Measurements from ENCODE around the gene IPPK.
"Not testable (repeated sequence)": the region's sequence is repeated elsewhere in the genome, so short reads cannot be mapped to it uniquely, and the experiment has no call there.

IPPK gene

DNA sequence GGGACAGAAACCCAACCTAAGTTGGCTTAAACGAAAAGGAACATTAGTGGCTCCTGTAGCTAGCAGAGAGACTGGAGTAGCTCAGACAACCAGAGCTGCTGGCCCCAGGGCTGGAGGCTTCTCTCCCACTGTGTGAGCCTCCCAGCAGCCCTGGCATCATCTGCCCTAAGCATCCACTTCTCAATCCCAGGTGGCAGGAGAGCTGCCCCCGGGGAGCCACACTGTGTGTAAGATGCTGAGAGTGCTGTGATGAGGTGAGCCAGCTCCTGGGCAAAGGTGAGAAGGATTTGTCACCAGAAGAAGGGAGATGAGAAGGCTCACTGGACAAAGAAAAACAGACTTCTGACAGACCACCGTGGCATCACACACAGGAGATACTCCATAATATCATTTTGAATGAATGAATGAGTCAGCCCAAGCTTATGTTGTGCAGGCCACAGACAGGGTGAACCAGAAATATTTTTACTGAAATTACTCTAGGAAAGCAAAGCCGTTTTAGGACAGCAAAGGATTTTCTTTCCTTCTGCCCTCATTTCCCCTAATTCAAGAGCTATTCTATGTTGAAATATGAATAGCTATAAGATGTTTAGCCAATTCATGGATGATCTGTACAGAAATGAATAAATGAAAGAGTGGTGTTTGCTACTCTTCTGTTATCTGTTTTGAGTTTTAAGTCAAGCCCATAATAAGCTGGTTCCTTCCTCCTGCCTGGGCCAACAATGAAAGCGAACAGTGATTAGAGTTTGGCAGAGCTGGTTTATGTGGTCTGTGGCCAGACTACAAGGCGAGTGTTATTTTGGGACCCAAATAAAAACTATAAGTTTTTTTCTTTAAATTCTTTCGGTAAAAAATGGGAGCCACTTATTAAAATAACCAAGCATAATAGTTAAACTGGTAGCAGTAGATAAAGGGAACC lies 76.7 kb downstream of the IPPK start:
- no peak for DNase-seq (ENCODE audit: low read depth)

GRCh38 chr9:92592537-92592936 lies 77.4 kb downstream of the IPPK start:
- DNase-seq (ENCODE audit: low read depth) = no peak

DNA sequence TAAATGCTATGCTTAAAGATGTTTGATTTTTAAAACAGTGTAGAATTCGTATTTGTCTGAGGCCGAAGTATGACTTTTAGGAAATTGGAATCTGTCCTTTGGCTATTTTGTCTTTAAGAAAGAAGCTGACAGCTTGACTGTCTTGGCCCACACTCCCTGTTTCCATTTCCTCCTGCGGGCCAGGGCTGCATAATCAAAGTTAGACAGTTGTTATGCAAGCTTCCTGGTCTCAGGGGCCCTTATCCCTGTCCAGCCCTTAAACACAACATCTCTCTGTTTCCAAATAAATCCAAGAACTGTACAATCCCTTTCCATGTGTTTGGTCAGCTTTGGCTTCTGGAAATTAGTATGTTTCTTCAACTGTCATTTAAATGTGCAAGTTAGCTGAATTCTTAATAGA lies 79.6 kb downstream of the IPPK start:
- no peak for DNase-seq (ENCODE audit: low read depth)

- DNase-seq (ENCODE audit: low read depth) = no peak
Observed at GRCh38 chr9:92589923-92590322, 80.0 kb downstream of the IPPK start.

DNA sequence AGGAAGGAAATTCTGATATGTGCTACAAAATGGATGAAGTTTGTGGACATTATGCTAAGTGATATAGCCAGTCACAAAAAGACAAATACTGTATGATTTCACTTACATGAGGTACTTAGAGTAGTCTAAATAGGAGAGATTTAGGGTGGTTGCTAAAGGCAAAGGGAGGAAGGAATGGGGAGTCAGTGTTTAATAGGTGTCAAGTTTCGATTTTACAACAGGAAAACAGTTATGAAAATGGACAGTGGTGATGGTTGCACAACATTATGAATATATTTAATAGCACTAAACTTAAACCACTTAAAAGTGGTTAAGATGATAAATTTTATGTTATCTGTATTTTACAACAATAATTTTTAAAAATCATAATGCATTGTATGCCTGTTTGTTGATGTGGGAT lies 93.8 kb downstream of the IPPK start:
- no peak for DNase-seq (ENCODE audit: low read depth)

- DNase-seq (ENCODE audit: low read depth) = not testable (repeated sequence)
Observed at GRCh38 chr9:92573612-92574011, 96.3 kb downstream of the IPPK start.

- not testable (repeated sequence) for DNase-seq (ENCODE audit: low read depth)
Observed at GRCh38 chr9:92571871-92572270, 98.1 kb downstream of the IPPK start.

GRCh38 chr9:92564982-92565381 lies 104.9 kb downstream of the IPPK start:
- no peak for DNase-seq (ENCODE audit: low read depth)

GRCh38 chr9:92564504-92564903 lies 105.4 kb downstream of the IPPK start:
- no peak for DNase-seq (ENCODE audit: low read depth)

All from stimulated activated CD8-positive, alpha-beta memory T cell treated with anti-CD3 and anti-CD28 coated beads, Interleukin-15, amount 100 ng/mL, for 24 hours (primary cell).